Tongue (tissue), 2 donors: Measurements from ENCODE around the gene GIN1. TPM values are rescaled to one million over a fixed set of nuclear protein-coding genes. Genes with fewer than 3 reads are reported as not detected.
"Not testable (repeated sequence)": the region's sequence is repeated elsewhere in the genome, so short reads cannot be mapped to it uniquely, and the experiment has no call there.

ENCODE experiments used
- DNase-seq: peaks from one replicate; pipeline ENCODE4 v3.0.0-alpha.2; 2015
- total RNA-seq: library from RNA; depleted of rRNA; stranded (reverse); fragments of >200 nt; gene quantifications from one replicate; pipeline ENCODE4 v1.2.3, GENCODE V29; 2014

Gene GIN1
- total RNA-seq, 1 donor from 2014 or later = 25.0 TPM

DNA sequence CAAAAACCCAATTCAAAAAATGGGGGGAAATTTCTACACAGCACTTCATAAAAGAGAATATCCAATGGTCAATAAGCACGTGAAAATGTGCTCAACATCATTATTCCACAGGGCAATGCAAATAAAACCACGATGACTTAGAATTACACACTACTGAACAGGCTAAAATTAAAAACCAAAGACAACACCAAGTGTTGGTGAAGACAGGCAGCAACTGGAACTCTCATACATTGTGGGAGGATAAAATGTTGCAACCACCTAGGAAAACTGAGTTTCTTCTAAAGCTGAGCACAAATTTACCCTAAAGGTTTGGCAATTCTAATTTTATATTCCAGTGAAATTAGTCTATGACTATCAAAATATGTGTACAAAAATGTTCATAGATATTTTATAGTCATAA is 9.5 kb downstream of the GIN1 start:
- no peak for DNase-seq

- DNase-seq = no peak
Observed at GRCh38 chr5:103109277-103109676, 10.7 kb downstream of the GIN1 start.

GRCh38 chr5:103108086-103108485 is 11.9 kb downstream of the GIN1 start:
- no peak for DNase-seq

GRCh38 chr5:103102234-103102633 is 17.7 kb downstream of the GIN1 start:
- DNase-seq = no peak

DNA sequence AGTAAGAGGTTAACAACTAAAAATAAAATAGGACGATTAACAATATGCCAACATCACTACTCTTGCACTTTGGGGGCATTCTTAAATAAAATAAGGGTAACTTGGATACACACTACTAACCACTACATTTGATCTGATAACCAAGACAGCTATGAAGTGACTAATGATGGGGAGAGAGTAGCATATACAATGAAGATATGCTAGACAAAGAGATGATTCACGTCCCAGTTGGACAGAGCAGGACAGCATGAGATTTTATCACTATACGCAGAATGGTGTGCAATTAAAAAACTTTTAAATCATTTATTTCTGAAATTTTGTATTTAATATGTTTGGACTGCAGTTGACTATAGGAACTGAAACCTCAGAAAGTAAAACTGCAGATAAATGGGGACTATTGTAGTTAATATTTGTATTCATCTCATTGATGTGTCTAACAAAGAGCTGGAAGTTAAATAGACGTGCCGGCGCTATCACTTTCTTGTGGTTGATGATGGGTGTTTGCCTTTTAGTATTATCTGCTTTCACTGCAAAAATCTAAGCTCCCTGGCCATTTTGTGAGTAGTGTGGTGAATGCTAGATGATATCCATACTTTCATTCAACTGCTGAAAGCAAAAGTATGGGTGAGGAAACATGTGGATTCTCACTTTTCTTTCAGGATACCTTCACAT is 18.7 kb downstream of the GIN1 start:
- DNase-seq = no peak

GRCh38 chr5:103098993-103099392 is 20.9 kb downstream of the GIN1 start:
- no peak for DNase-seq

DNA sequence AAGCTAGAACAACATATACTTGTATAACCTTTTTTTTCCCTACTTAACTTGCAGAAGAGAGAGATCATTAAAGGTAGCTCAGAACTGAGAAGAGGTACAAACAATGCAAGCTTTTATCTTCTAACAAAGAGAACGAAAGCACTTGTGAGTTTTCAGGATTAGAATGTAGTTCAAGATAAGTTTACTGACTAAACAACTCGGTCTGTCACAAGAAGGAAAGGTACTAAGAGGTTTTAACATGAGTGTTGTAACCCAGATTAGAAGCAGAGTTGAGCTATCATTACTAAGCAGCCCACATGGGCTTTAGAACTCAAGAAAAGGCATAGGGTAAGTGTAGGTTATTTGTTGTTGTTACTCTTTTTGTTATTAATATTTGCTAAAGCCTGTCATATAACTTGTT is 25.2 kb downstream of the GIN1 start:
- DNase-seq = no peak

GRCh38 chr5:103093727-103094126 is 26.2 kb downstream of the GIN1 start:
- DNase-seq = no peak

DNA sequence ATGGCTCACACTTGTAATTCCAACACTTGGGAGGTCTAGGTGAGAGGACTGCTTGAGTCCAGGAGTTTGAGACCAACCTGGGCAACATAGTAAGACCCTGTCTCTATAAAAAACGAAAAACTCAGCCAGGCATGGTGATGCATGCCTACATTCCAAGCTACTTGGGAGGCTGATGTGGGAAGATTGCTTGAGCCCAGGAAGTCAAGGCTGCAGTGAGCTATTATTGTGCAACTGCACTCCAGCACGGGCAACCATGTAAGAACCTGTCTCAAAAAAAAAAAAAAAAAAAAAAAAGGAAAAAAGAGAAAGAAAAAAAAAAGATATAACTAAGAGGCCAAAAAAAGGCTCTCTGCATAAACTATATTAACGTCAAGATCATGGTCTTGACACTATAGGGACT is 27.3 kb downstream of the GIN1 start:
- DNase-seq = no peak

DNA sequence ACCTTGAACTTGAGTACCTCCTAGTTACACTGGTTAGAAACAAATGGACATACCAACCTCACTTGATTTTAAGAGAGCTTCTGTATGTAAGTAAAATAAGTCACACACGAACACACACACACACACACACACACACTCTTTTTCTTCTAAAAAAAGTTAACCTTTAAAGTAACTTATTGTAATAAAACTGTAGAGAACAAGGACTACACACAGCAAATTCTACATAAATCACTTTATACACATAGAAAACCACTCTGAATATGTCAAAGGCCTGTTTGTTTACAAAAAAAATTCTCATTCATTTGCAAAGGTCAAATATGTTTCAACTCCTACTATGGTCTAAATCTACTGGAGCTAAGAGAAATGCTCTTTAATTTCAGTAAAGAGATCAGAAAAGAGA is 29.1 kb downstream of the GIN1 start:
- DNase-seq = no peak

GRCh38 chr5:103089272-103089671 is 30.7 kb downstream of the GIN1 start:
- DNase-seq = no peak

- DNase-seq = no peak
Observed at GRCh38 chr5:103086547-103086946, 33.4 kb downstream of the GIN1 start.

- no peak for DNase-seq
Observed at GRCh38 chr5:103079796-103080195, 40.1 kb downstream of the GIN1 start.

DNA sequence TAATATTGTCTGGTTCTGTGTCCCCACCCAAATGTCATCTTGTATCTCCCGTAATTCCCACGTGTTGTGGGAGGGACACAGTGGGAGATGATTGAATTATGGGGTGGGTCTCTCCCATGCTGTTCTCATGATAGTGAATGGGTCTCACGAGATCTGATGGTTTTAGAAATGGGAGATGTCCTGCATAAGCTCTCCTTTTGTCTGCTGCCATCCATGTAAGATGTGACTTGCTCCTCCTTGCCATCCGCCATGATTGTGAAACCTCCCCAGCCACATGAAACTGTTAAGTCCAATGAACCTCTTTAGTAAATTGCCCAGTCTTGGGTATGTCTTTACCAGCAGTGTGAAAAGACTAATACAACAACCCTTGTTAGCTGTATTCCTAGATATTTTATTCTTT is 44.5 kb downstream of the GIN1 start:
- DNase-seq = no peak

DNA sequence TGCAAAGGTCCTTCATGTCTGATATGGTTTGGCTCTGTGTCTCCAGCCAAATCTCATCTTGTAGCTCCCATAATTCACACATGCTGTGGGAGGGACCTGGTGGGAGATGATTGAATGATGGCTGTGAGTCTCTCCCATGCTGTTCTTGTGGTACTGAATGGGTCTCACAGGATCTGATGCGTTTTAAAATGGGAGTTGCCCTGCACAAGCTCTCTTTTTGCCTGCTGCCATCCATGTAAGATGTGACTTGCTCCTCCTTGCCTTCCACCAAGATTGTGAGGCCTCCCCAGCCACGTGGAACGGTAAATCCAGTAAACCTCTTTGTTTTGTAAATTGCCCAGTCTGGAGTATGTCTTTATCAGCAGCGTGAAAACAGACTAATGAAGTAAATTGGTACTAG is 46.4 kb downstream of the GIN1 start:
- DNase-seq = not testable (repeated sequence)

GRCh38 chr5:103066326-103066725 is 53.6 kb downstream of the GIN1 start:
- DNase-seq = no peak

- no peak for DNase-seq
Observed at GRCh38 chr5:103060424-103060954, 59.4 kb downstream of the GIN1 start.

DNA sequence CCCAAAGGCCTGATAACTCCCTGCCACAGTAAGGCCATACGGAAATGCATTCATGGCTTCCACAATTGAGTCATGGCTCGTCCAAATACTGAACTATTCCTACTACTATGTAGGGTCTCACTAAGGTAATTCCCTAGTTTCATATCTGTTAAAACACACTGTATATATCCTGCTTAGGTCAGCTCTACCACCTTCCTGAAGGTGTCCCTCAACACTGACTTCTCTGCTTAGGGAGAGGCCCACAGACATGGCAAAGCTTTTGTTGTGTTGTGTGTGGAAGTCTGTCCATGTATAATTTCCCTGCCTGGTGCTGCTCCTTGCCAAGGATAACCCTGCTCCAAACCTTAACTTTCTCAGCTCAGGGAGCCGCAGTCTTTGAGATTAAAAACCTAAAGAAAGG is 60.4 kb downstream of the GIN1 start:
- no peak for DNase-seq

- no peak for DNase-seq
Observed at GRCh38 chr5:103057208-103058130, 62.5 kb downstream of the GIN1 start.

- DNase-seq = not testable (repeated sequence)
Observed at GRCh38 chr5:103046706-103047105, 73.2 kb downstream of the GIN1 start.

DNA sequence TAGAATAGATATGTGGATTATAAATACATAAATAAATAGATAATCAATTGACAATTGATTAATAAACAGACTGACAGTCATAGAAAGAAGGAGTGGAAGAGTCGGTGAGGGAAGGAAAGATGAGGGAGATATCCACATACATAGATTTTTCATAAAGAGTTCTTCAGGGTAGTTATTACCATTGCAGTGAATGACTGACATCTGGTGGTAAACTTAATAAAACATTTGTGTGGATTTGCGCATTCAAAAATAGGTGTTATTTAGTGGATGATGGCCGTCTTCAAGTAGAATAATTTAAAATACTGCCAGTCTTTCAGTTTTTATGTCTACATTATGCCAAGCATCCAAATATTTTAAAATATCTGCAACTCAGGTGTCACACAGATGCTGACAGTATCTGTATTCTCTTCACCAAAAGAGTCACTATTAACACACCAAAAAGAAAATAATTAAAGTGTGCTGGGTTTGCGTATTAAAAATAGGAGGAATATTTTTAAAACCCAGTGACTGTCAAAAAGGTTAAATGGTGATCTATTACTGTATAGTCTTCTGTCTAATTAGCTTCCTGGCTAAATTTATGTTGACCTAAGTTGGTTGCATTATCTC is 78.8 kb downstream of the GIN1 start:
- DNase-seq = peak; percentile 70

DNA sequence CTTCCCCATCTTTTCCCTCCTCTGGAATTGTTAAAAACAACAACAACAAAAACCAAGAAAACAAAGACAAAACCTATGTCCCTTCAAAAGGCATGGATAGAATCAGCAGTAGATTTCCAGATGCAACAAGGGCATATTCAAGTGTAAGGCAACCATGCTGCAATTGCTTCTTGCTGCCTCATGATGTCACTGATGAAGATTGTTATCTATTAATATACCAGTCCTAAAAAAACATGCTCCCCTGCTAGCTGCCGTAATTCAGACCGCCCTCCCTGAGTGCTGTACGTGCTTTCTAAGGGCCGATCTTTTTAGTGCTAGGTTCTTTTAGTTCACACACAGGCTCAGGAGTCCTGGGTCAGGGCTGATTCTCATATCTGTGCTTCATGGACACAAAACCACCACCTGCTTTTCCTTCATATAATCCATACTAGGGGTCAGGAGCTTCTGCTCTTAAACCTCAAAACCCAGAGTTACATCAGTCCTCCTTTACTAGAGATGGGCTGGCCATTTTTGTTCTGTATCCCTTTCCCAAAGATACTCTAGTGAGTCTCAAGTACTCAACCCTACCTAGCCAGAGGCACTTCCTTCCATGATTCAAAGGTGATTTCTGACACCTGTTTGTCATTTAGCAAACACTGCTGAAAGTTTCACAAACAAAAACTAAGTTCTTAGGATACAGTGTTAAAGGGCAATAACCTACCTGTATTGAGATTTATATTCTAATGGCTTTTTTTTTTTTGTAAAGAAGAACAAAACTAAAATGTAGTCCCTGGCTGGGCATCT is 82.1 kb downstream of the GIN1 start:
- no peak for DNase-seq
